ENCODE results near the gene ACOT8. TPM values are rescaled to one million over a fixed set of nuclear protein-coding genes. Genes with fewer than 3 reads are reported as not detected.

The ACOT8 gene
- total and polyA plus RNA-seq, 9 of the 15 experiments (the other 6 are each of a cell fraction or from before 2014, with no cell fraction given): 8.2 to 46.7 (median 20.7) TPM

- no peak for TF ChIP-seq TAF15 (IDR thresholded peaks at IDR 0.05; ENCODE audit: low read depth, low read length)
- TF ChIP-seq ILK (tag; IDR thresholded peaks at IDR 0.05; ENCODE audit: borderline replicate concordance, low read depth): no peak
- peak; percentile 34 for TF ChIP-seq ETV1 (tag; conservative IDR thresholded peaks at IDR 0.05; ENCODE audit: low read depth)
- TF ChIP-seq SMC3 (conservative IDR thresholded peaks at IDR 0.05; ENCODE audit: insufficient read depth, low read depth, low read length): no peak
- TF ChIP-seq ZNF592 (IDR thresholded peaks at IDR 0.05): peak; percentile 22; the same call in 1 of the 2 replicates
- no peak for TF ChIP-seq HMGN3 (IDR thresholded peaks at IDR 0.05; ENCODE audit: borderline replicate concordance, extremely low read depth, insufficient read length, low read depth, low read length)
- TF ChIP-seq ZBTB34 (CRISPR knock-in tag; IDR thresholded peaks at IDR 0.05): no peak
- peak; percentile 55 for TF ChIP-seq BRD9 (IDR thresholded peaks at IDR 0.05; ENCODE audit: low read depth, partially characterized antibody)
- TF ChIP-seq ZBTB8A (IDR thresholded peaks at IDR 0.05; ENCODE audit: partially characterized antibody): no peak
- TF ChIP-seq ZFP30 (CRISPR knock-in tag; IDR thresholded peaks at IDR 0.05; ENCODE audit: borderline replicate concordance): no peak
- no peak for TF ChIP-seq STAG1 (CRISPR knock-in tag; IDR thresholded peaks at IDR 0.05; ENCODE audit: borderline replicate concordance)
- peak; percentile 85 for TF ChIP-seq POLR2AphosphoS5 (IDR thresholded peaks at IDR 0.05; ENCODE audit: control insufficient read depth, insufficient read depth, low read depth, low read length)
- TF ChIP-seq CREB3L1 (IDR thresholded peaks at IDR 0.05; ENCODE audit: borderline replicate concordance, low read depth): 0 out of 2 replicates have a peak, but pooled peaks have one; percentile 52
- TF ChIP-seq HDAC3 (IDR thresholded peaks at IDR 0.05; ENCODE audit: borderline replicate concordance, partially characterized antibody): no peak
- TF ChIP-seq, protein P1, sequence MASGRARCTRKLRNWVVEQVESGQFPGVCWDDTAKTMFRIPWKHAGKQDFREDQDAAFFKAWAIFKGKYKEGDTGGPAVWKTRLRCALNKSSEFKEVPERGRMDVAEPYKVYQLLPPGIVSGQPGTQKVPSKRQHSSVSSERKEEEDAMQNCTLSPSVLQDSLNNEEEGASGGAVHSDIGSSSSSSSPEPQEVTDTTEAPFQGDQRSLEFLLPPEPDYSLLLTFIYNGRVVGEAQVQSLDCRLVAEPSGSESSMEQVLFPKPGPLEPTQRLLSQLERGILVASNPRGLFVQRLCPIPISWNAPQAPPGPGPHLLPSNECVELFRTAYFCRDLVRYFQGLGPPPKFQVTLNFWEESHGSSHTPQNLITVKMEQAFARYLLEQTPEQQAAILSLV (tag; IDR thresholded peaks at IDR 0.05): no peak; the same call in 1 of the 2 replicates
- peak; percentile 41 for TF ChIP-seq KHSRP (IDR thresholded peaks at IDR 0.05)
These were observed 24.0 kb upstream of the ACOT8 start, which contains the start of gene ZSWIM1 (continued) for GRCh38 chr20:45880988-45881788.

Measured in K562 (cell line).